Ascending aorta (tissue), 2 donors: Measurements from ENCODE around the gene SYT1. TPM values are rescaled to one million over a fixed set of nuclear protein-coding genes. Genes with fewer than 3 reads are reported as not detected.

Source experiments
- DNase-seq, 2 donors: peaks; one replicate each; pipeline ENCODE4 v3.0.0-alpha.2; 2019; ENCODE audit warnings: low spot score in 2 of 2
- H3K27ac ChIP-seq, 2 donors: fragments of 200-600 bp; sonication (generic); one replicate each; pipeline ENCODE4 v1.5.1; 2016 to 2017; ENCODE audit warnings: mild to moderate bottlenecking in 1 of 2
- H3K27me3 ChIP-seq: fragments of 200-600 bp; sonication (generic); one replicate; pipeline ENCODE4 v1.5.1; 2017
- H3K36me3 ChIP-seq, 2 donors: fragments of 200-600 bp; sonication (generic); one replicate each; pipeline ENCODE4 v1.5.1; 2016
- H3K4me1 ChIP-seq, 2 donors: fragments of 200-600 bp; sonication (generic); one replicate each; pipeline ENCODE4 v1.5.1; 2016 to 2017; ENCODE audit warnings: mild to moderate bottlenecking in 1 of 2
- H3K4me3 ChIP-seq, 2 donors: fragments of 200-600 bp; sonication (generic); one replicate each; pipeline ENCODE4 v1.5.1; 2016 to 2017; ENCODE audit warnings: mild to moderate bottlenecking in 1 of 2
- H3K9me3 ChIP-seq, 2 donors: fragments of 200-600 bp; sonication (generic); one replicate each; pipeline ENCODE4 v1.5.1; 2016
- intact Hi-C: fragments of 100-400 bp; cut with DNase I; formaldehyde crosslinking; loops from one replicate; pipeline ENCODE4 v1.15.1; 2023
- total RNA-seq: library from RNA; depleted of rRNA; stranded (reverse); fragments of >200 nt; gene quantifications from one replicate; pipeline ENCODE4 v1.1.0, GENCODE V29; 2016
- TF ChIP-seq, protein P1 (sequence below), 3 experiments: fragments of 200-600 bp in 2 of 3; fragments of 450-650 bp in 1 of 3; sonication (generic) in 2 of 3; IDR thresholded peaks; one replicate each; pipeline ENCODE4 v1.5.1; 2016 to 2019; ENCODE audit warnings: antibody characterized with exemption in 3 of 3, mild to moderate bottlenecking in 1 of 3, moderate library complexity in 1 of 3

SYT1 gene
- total RNA-seq, 1 donor from 2014 or later = 0.64 TPM

DNA sequence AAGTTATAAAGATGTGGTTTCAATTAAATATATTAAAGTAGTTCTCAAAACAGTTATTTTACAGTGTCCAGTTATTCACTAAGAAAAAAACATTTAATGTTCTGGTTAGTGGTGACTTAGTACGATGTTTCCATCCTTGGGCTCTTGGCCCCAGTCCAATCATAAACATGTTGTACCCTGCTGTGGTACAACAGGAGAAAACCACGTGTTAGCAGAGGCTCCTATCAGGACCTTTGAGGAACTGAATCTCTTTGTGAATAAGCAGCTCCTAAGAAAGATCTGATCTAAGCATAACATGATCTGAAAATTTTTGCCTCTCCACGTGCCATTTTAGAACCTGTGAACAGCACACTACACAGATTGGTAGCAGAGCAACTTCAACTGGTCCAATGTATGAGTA is 234.0 kb downstream of the SYT1 start:
- TF ChIP-seq, protein P1, sequence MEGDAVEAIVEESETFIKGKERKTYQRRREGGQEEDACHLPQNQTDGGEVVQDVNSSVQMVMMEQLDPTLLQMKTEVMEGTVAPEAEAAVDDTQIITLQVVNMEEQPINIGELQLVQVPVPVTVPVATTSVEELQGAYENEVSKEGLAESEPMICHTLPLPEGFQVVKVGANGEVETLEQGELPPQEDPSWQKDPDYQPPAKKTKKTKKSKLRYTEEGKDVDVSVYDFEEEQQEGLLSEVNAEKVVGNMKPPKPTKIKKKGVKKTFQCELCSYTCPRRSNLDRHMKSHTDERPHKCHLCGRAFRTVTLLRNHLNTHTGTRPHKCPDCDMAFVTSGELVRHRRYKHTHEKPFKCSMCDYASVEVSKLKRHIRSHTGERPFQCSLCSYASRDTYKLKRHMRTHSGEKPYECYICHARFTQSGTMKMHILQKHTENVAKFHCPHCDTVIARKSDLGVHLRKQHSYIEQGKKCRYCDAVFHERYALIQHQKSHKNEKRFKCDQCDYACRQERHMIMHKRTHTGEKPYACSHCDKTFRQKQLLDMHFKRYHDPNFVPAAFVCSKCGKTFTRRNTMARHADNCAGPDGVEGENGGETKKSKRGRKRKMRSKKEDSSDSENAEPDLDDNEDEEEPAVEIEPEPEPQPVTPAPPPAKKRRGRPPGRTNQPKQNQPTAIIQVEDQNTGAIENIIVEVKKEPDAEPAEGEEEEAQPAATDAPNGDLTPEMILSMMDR (IDR thresholded peaks at IDR 0.05) = no peak
- intact Hi-C loops = no loop called here
- H3K4me1 ChIP-seq = no peaks in the 10 kb centered on the region

DNA sequence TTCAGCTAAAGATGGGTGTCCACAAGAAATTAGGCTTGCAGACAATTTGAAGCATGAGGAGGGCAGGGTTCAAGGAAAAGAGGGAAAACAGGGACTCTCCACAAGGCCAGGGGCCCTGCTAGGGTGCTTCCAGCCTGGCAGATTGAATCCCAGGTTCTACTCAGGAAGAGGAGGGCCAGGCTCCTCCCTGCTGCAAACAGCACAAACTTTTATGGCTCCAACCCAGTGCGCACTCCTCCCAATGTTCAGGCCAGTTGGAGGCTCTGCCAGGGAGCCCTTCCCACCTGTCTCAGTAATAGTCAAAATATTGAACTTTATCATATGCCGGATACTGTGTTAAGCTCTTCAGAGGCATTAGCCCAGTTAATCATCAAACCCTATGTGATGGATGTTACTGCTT is 244.4 kb downstream of the SYT1 start:
- intact Hi-C loops = no loop called here
- no peak overlapping the region for H3K4me3 ChIP-seq

More for the DNA sequence above, 234.0 kb downstream of the SYT1 start:
- Histone ChIP-seq H3K27me3 (no peaks in the 10 kb centered on the region), H3K4me3 (no peak overlapping the region), H3K9me3 (no peaks in the 10 kb centered on the region), H3K27ac (no peak overlapping the region), H3K36me3 (no peaks in the 10 kb centered on the region)
- no peak for DNase-seq

DNA sequence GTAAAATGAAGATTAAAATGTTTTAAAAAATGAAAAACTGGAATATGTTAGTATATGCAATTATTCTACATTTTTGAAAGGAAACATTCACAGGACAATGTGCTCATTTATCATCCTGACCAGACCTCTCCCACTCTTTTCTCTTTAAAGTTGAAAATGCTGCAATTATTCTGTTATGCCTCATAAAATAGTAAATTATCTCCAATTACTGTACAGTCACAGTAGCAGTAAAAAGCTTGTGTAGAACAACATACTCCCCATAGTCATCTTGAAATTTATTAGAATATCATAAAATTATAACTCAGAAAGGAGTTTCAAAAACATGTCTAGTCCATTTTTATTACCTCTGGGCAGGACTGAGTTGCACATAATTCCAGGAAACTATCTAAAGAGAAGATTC is 250.3 kb downstream of the SYT1 start:
- intact Hi-C loops = no loop called here
- DNase-seq = no peak
- TF ChIP-seq, protein P1 (IDR thresholded peaks at IDR 0.05) = no peak
- Histone ChIP-seq H3K4me1 (no peaks in the 10 kb centered on the region), H3K4me3 (no peak overlapping the region), H3K27ac (no peak overlapping the region), H3K36me3 (no peaks in the 10 kb centered on the region), H3K27me3 (no peaks in the 10 kb centered on the region), H3K9me3 (no peaks in the 10 kb centered on the region)

More for the DNA sequence above, 244.4 kb downstream of the SYT1 start:
- H3K27ac ChIP-seq = no peak overlapping the region
- H3K36me3 ChIP-seq = no peaks in the 10 kb centered on the region
- H3K4me1 ChIP-seq = no peaks in the 10 kb centered on the region
- DNase-seq = no peak
- H3K9me3 ChIP-seq = no peaks in the 10 kb centered on the region
- no peaks in the 10 kb centered on the region for H3K27me3 ChIP-seq
- TF ChIP-seq, protein P1 (IDR thresholded peaks at IDR 0.05) = no peak

DNA sequence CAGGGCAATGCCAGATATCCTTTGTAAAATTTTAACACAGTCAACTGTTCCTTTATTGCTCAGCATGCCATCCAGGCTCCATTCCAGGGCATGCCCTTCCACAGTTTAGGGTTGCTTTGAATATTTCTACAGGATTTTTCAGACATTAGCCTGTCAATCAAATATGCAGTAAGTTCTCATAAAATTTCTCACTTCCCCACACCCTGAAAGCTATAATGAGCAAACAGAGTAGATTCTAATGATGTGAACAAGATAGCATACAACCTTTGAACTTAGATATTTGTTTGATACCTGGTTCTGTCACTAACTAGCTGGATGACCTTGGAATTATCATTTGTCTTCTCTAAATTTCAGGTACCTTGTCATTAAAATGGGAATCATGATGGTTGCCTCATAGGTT is 251.2 kb downstream of the SYT1 start:
- Histone ChIP-seq H3K27ac (no peak overlapping the region), H3K9me3 (no peaks in the 10 kb centered on the region), H3K4me3 (no peak overlapping the region), H3K4me1 (no peaks in the 10 kb centered on the region), H3K27me3 (no peaks in the 10 kb centered on the region), H3K36me3 (no peaks in the 10 kb centered on the region)
- DNase-seq = no peak
- TF ChIP-seq, protein P1 (IDR thresholded peaks at IDR 0.05) = no peak
- intact Hi-C loops = no loop called here

DNA sequence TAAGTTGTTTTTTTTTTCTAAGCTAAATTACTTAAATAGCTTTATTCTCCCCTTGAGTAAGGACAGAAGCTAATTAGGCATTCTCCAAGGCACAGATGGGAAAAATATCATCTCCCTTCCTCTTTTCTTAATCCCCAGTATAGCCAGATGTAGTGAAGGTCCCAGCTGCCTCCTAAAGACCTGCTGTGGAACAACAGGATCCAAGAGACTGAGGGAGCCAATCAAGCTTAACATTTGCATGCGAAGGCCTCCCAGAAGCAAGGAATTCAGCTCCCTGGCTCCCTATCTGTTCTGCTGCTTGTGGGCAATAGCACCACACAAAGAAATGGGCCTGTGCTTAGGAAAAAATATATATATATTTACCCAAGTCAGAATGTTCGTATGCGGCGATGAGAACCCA is 255.2 kb downstream of the SYT1 start:
- no peak overlapping the region for H3K27ac ChIP-seq
- H3K4me3 ChIP-seq = no peak overlapping the region
- TF ChIP-seq, protein P1 (IDR thresholded peaks at IDR 0.05) = no peak
- no peaks in the 10 kb centered on the region for H3K4me1 ChIP-seq
- intact Hi-C loops = no loop called here
- no peak for DNase-seq
- no peaks in the 10 kb centered on the region for H3K27me3 ChIP-seq
- no peaks in the 10 kb centered on the region for H3K36me3 ChIP-seq
- no peaks in the 10 kb centered on the region for H3K9me3 ChIP-seq

DNA sequence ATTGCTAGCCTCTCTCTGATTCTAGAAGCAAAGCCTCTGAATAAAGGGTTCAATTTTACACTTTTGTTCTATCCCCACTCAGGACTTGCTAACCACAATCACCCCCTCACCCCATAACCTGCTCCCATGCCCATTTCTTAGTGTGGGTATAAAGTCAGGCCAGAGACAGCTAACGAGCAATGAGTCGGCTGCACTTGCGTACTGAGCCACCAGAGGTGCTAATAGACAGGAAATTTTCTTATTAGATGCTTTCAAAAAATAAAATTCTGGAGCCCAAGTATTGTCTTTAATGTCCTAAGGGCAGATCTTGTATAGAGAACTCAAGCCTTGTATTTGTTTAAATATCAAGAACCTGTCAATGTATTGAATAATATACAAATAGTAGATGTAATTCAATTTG is 256.9 kb downstream of the SYT1 start:
- no peaks in the 10 kb centered on the region for H3K36me3 ChIP-seq
- intact Hi-C loops = no loop called here
- no peak overlapping the region for H3K27ac ChIP-seq
- no peaks in the 10 kb centered on the region for H3K9me3 ChIP-seq
- no peaks in the 10 kb centered on the region for H3K4me1 ChIP-seq
- no peak for DNase-seq
- no peaks in the 10 kb centered on the region for H3K27me3 ChIP-seq
- TF ChIP-seq, protein P1 (IDR thresholded peaks at IDR 0.05) = no peak
- H3K4me3 ChIP-seq = no peak overlapping the region
